GM18502 (cell line): ENCODE results near the gene MAOB.

Source experiments
- ATAC-seq: cut with Tn5 transposase; IDR thresholded peaks from one replicate; pipeline ENCODE4 v1.9.1; 2021; ENCODE audit warnings: mild to moderate bottlenecking; ENCODE audit not compliant: unreplicated experiment, poor library complexity

Gene MAOB

GRCh38 chrX:43718956-43719355 is 163.3 kb downstream of the MAOB start:
- ATAC-seq: no peak

GRCh38 chrX:43718546-43718945 is 163.7 kb downstream of the MAOB start:
- no peak for ATAC-seq

- no peak for ATAC-seq
Measured at GRCh38 chrX:43718081-43718480, 164.2 kb downstream of the MAOB start.

- ATAC-seq: no peak
Measured at GRCh38 chrX:43717161-43717560, 165.1 kb downstream of the MAOB start.

GRCh38 chrX:43716696-43717095 is 165.6 kb downstream of the MAOB start:
- ATAC-seq: no peak
